ENCODE data around the gene APEH. TPM values are rescaled to one million over a fixed set of nuclear protein-coding genes. Genes with fewer than 3 reads are reported as not detected.

APEH gene
- total and polyA plus RNA-seq, 9 of the 15 experiments (the other 6 are each of a cell fraction or from before 2014, with no cell fraction given), result 70.9 to 177 (median 117) TPM

- no peak for TF ChIP-seq BRF2 (IDR thresholded peaks at IDR 0.05; ENCODE audit: borderline replicate concordance, insufficient read depth, insufficient read length)
Observed at GRCh38 chr3:49629451-49629850, 44.7 kb upstream of the APEH start (continued).

- Histone ChIP-seq H3K9me1 (ENCODE audit: control insufficient read depth, insufficient read depth, low read length) (no peaks in the 10 kb centered on the region), H3K27ac (ENCODE audit: extremely low read depth, low read depth, low read length) (no peak overlapping the region), H3K4me1 (replicated peaks in 1 of 2; ENCODE audit: control insufficient read depth in 2 of 2, insufficient read depth in 2 of 2, low read length in 2 of 2) (no peaks in the 10 kb centered on the region; a peak in 1 of 5 replicates), H3K27me3 (ENCODE audit: control insufficient read depth in 2 of 2, insufficient read depth in 2 of 2, low read length in 2 of 2) (no peaks in the 10 kb centered on the region), H3K4me2 (ENCODE audit: insufficient read depth, low read length) (no peak overlapping the region), H3K9ac (ENCODE audit: insufficient read depth in 1 of 2, low read depth in 2 of 2, low read length in 2 of 2) (no peak overlapping the region), H3K9me3 (replicated peaks; ENCODE audit: control insufficient read depth, insufficient read depth, low read depth, low read length) (no peaks in the 10 kb centered on the region), H4K20me1 (replicated peaks; ENCODE audit: control insufficient read depth, insufficient read depth, low read length) (no peaks in the 10 kb centered on the region), H3K79me2 (ENCODE audit: control insufficient read depth, insufficient read depth, low read length) (no peaks in the 10 kb centered on the region), H3K36me3 (ENCODE audit: control insufficient read depth, insufficient read depth, low read length) (no peaks in the 10 kb centered on the region), H2AFZ (ENCODE audit: low read depth, low read length) (no peak overlapping the region), H3K4me3 (no peak overlapping the region)
- 66% methylated on average over 6 of the region's 6 CpGs for WGBS (ENCODE audit: insufficient coverage, low coverage, missing lambda C conversion rate)
- POLR2A ChIA-PET, result no interaction called here
- CTCF ChIA-PET (ENCODE audit: low intra/inter-chr PET ratio), result no interaction called here
- BruUV-seq (replicated peaks), result no TSS peak
- no peak for TF ChIP-seq PHF8 (IDR thresholded peaks at IDR 0.05; ENCODE audit: borderline replicate concordance, low read length)
- no peak for TF ChIP-seq TRIM25 (IDR thresholded peaks at IDR 0.05; ENCODE audit: borderline replicate concordance)
- no peak for TF ChIP-seq BCOR (IDR thresholded peaks at IDR 0.05)
- TF ChIP-seq ZNF592 (IDR thresholded peaks at IDR 0.05), result no peak
- TF ChIP-seq HMGXB4 (CRISPR knock-in tag; IDR thresholded peaks at IDR 0.05), result no peak
- no peak for TF ChIP-seq E2F8 (IDR thresholded peaks at IDR 0.05; ENCODE audit: low read depth, partially characterized antibody)
- no peak for TF ChIP-seq L3MBTL2 (IDR thresholded peaks at IDR 0.05)
- TF ChIP-seq DACH1 (IDR thresholded peaks at IDR 0.05; ENCODE audit: partially characterized antibody), result no peak
- in situ Hi-C loops (cut with MboI), result no loop called here
- intact Hi-C loops (cut with micrococcal nuclease), result no loop called here
- FAIRE-seq (no peak), DNase-seq (ENCODE audit: extremely low read depth in 1 of 4, low spot score in 3 of 4) (no peak), ATAC-seq (no peak)
Observed at GRCh38 chr3:49629866-49630265, 44.3 kb upstream of the APEH start.
